ENCODE data around the gene PAPSS1.

GRCh38 chr4:107740950-107741701 lies 21.1 kb upstream of the PAPSS1 start:
- TF ChIP-seq EZH2 (IDR thresholded peaks at IDR 0.05), result no peak
- TF ChIP-seq TCF7L2 (IDR thresholded peaks at IDR 0.05; ENCODE audit: borderline replicate concordance, extremely low read depth, insufficient read depth, insufficient read length), result no peak
- TF ChIP-seq, protein P1, sequence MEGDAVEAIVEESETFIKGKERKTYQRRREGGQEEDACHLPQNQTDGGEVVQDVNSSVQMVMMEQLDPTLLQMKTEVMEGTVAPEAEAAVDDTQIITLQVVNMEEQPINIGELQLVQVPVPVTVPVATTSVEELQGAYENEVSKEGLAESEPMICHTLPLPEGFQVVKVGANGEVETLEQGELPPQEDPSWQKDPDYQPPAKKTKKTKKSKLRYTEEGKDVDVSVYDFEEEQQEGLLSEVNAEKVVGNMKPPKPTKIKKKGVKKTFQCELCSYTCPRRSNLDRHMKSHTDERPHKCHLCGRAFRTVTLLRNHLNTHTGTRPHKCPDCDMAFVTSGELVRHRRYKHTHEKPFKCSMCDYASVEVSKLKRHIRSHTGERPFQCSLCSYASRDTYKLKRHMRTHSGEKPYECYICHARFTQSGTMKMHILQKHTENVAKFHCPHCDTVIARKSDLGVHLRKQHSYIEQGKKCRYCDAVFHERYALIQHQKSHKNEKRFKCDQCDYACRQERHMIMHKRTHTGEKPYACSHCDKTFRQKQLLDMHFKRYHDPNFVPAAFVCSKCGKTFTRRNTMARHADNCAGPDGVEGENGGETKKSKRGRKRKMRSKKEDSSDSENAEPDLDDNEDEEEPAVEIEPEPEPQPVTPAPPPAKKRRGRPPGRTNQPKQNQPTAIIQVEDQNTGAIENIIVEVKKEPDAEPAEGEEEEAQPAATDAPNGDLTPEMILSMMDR (IDR thresholded peaks at IDR 0.05 in 2 of 3, conservative IDR thresholded peaks at IDR 0.05 in 1 of 3; ENCODE audit: borderline replicate concordance in 1 of 3, insufficient read depth in 1 of 3, low read depth in 2 of 3, low read length in 2 of 3), result no peak
- TF ChIP-seq YY1 (IDR thresholded peaks at IDR 0.05; ENCODE audit: extremely low read depth, insufficient replicate concordance, low read depth, low read length), result no peak
- no peak for TF ChIP-seq SIN3A (IDR thresholded peaks at IDR 0.05; ENCODE audit: low read depth)

All from HCT116 (cell line).